Measurements from ENCODE around the gene ECM1.

The ECM1 gene

GRCh38 chr1:150512846-150513245 is 4.9 kb downstream of the ECM1 start:
- DNase-seq (ENCODE audit: low spot score) = no peak

DNA sequence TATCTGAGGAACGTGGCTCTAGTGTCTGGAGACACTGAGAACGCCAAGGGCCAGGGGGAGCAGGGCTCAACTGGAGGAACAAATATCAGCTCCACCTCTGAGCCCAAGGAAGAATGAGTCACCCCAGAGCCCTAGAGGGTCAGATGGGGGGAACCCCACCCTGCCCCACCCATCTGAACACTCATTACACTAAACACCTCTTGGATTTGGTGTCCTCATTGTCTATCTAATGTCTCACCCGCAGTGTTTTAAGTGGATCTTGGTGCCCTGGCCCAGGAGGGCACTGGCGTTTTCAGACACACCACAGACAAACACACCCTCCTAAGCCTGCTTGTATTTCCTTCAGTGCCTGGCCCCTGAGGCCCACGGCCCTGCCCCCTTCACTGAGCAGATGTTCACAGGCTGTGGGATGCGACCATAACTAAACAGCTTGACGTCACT is 5.5 kb downstream of the ECM1 start:
- DNase-seq (ENCODE audit: low spot score) = no peak

DNA sequence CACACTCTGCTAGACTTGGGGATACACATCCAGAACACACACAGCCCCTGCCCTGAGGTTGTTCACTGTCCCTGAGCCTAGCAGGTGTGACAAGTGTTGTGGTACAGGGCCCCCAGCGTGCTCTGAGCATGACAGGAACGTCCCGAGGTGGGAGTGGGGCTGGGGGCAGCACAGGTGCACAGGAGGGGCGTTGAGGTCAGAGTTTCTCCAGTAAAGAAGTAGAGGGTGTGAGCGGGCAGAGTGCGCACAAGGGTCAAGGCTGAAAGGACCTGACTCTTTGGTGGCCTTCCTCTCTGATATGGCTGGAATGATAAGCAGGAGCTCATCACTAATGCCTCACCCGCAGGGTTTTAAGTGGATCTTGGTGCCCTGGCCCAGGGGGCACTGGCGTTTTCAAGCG is 6.4 kb downstream of the ECM1 start:
- DNase-seq (ENCODE audit: low spot score) = no peak

DNA sequence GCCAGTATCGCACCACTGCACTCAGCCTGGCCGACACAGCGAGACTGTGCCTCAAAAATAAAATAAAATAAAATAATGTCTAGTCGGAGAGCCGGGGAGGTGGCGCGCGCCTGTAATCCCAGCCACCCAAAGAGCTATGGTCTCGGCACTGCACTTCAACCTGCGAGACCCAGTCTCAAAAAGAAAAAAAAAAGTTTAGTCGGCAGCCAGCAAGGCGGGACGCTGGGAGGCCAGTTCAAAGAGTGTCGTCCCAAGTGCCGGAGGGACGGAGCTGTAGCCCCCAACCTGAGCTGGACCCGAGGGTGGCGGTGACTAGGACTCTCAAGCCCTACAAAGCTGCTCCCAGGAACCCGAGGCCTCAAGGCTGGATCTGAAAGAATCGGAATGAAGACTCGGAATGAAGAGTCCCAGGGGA is 7.0 kb downstream of the ECM1 start:
- no peak for DNase-seq (ENCODE audit: low spot score)

DNA sequence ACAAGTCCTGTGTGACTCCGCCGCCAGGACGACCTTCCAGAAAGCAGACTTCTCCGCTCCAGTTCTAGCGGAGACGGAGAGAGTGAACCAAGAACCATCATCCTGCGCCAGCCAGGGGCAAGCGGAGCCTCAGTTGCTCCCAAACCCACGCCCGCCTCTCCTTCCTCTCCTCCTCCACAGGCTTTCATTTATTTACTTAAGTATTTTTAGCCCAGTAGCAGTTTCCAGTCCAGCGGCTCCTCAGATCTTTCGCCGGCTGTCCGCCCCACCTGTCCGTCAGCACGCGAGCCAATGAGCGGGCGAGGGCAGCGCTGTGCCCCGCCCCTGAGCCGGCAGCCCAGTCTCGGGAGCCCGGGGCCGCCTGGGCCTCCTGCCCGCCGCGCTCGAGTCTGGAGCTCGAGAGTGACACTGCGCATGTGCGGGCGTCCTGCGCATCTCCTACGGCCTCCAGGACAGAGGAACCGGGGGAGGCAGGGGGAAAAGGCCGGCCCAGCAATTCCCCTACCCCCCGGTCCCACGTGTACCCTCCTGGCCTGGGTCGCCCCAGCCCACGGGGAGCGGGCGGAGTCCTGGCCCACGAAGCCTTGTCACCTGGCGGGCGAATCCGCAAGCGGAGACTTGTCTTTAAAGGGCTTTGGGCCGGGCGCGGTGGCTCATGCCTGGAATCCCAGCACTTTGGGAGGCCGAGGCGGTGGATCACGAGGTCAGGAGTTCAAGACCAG is 7.6 kb downstream of the ECM1 start, which contains the start of gene FALEC:
Gene FALEC (plus strand): TSS at position 425 of the 722 bp plus-strand sequence.
- DNase-seq (ENCODE audit: low spot score) = peak; percentile 98

GRCh38 chr1:150516050-150516591 is 8.2 kb downstream of the ECM1 start:
- DNase-seq (ENCODE audit: low spot score) = no peak

DNA sequence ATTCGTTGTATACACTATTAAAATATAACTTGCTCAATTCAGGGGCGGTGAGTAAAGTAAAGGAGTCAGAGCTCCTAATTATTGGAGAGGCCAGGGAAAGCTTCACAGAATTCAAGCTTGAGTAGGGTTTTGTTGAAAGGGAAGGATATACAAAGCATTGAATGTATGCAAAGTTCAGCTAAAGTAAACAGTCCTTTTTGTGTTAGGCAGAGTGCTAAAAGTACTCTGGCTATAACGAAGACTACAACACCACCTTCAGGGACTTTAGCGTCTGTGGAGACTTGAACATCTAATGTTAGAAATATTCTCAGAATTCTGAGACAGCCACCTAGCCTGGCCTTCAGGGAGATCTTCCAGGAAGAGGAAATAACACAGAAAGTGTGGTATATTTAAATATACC is 8.7 kb downstream of the ECM1 start:
- no peak for DNase-seq (ENCODE audit: low spot score)

DNA sequence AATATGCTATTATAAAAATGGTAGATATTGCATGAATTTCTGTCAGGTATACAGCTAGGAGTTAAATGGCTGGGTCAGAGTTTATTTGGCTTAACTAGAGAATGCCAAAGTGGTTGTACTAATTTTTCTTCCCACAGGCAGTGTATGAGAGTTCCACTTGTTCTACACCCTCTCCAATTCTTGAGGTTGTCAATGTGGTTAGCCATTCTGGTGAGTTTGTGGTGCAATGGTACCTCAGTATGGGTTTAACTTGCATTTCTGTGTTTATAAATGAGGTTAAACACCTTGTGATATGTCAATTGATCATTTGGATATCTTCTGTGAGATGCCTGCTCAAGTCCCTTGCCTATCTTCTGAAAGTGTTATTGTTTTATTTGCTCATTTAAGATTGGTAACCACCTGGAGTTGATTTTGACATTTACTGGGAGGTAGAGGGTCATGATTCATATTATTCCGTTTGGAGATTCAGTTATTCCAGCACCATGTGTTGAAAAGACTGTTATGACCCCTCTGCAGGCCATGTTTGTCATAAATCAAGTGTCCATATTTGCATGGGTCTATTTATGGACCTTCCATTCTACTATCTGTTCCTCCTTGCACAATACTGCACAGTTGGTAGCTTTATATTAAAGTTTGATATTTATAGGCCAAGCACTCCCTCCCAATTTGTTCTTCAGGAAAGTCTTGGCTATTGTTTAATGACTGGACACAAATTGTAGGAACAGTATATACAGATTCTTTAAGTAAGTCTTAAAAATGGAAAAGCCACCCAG is 13.5 kb downstream of the ECM1 start:
- no peak for DNase-seq (ENCODE audit: low spot score)

- DNase-seq (ENCODE audit: low spot score) = no peak
Measured at GRCh38 chr1:150525348-150525747, 17.4 kb downstream of the ECM1 start.

DNA sequence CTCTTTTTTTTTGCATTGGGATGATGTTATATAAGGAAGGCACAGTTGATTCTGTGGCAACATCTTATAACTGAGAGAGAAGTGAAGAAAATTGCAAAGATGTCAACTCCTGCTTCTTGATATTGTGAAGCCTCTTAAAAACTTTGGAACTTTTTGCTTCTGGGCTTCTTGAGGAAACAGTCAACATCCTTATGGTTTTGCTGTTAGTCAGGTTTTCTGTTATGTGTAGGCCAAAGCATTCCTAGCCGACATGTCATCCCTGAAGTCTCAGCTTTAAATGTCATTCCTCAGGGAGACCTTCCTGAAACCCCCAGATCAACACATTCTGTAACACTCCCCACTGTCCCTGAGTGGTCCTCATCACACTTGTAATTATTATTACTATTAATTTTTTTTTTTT is 20.3 kb downstream of the ECM1 start:
- DNase-seq (ENCODE audit: low spot score) = peak; percentile 56

- peak; percentile 38 for DNase-seq (ENCODE audit: low spot score)
Measured at GRCh38 chr1:150529017-150529416, 21.1 kb downstream of the ECM1 start.

DNA sequence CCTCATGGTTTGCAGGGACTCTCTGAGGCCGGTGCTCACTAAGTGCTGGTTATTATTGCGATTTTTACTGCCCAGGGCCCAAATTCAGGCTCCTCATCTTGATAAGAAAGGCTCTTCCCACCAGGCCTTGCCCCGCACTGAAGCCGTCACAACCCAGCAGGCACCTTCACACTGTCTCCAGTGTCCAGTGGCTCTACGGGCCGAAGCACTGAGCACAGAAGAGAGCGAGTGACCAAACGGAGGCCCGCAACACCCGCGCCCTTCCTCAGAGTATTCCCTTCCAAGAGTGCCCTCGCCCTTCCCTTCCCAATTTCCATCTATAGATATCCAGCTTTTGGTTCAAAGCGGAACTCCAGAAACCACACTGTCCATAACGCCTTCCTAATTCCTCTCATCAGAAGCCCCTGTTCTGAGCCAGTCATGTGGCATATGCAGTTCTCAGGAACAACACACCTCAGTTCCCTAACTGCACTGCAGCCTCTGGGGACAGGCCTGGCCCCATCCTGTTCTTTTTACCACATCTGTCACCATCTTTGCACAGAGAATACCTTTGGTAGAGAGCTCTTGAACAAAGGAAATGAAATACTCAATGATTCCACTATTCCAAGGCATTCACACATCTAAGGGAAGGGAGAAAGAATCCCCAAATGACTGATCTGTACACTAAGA is 22.7 kb downstream of the ECM1 start:
- DNase-seq (ENCODE audit: low spot score) = no peak

DNA sequence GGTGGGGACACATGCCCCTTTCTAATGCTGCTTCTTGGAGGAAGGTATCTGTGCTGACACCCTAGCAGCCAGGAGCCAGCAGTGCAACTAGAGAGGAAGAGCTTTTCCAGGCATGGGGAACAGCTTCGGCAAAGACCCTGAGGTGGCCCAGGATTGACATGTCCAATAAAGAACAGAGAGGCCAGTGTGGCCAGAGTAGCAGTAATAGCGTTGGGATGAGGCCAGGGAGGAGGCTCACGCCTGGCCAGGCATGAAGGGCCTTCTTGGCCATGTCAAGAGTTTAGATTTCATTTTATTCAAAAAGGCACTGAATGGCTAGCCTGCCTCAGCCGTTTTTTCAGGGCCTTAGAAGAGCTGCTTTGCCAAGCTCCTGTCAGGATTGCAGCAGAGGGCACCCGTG is 25.0 kb downstream of the ECM1 start:
- no peak for DNase-seq (ENCODE audit: low spot score)

DNA sequence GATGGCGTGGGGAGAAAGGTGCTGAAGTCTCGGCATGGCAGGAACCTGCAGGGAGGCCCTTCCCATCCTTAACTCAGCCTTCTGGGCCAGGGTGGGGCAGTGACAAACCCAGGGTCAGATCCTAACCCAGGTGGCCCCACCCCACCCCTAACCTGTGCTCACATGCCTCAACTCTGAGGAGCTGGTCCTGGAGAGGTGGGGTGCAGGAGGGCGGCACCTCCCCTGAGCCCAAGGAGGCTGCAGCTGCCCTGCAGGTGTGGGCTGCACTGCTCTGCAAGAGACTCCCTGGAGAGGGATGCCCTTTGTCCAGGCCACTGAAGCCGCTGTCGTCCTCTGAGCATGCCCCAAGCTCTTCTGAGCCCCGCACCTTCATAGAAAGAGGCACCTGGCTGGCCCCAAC is 26.1 kb downstream of the ECM1 start:
- DNase-seq (ENCODE audit: low spot score) = no peak

DNA sequence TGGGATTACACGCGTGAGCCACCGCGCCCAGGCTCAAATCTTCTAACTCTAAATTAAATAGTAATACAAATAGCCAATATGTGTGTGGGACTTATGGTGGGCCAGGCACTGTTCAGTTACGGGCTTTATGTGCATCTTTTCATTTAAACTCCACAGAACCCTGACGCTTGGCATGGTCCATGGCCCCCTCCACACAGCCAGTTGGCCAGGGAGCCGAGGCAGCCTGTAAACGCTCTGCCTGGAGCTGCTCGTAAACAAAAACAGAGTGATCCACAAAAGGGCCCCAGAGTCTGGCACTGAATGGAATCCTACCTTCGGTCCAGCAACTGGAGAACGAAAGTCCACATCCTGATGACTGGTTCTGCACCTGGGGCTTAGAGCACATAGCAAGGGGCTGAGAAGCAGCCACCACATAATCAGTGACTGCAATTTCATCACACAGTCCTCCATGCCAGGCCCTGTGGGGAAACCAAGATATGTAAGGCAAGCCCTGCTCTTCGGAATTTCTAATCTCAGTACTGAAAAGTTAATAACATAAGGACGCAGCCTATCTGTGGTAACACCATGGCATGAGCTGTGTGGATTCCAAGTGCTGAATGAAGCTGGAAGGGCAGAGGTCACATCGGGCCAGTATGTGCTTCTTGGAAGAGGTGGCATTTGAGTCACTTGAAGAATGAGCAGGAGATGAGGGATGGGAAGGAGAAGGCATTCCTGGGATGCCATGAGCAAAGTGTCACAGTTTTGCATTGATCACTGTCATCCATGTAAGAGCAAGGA is 27.8 kb downstream of the ECM1 start:
- DNase-seq (ENCODE audit: low spot score) = peak; percentile 53

DNA sequence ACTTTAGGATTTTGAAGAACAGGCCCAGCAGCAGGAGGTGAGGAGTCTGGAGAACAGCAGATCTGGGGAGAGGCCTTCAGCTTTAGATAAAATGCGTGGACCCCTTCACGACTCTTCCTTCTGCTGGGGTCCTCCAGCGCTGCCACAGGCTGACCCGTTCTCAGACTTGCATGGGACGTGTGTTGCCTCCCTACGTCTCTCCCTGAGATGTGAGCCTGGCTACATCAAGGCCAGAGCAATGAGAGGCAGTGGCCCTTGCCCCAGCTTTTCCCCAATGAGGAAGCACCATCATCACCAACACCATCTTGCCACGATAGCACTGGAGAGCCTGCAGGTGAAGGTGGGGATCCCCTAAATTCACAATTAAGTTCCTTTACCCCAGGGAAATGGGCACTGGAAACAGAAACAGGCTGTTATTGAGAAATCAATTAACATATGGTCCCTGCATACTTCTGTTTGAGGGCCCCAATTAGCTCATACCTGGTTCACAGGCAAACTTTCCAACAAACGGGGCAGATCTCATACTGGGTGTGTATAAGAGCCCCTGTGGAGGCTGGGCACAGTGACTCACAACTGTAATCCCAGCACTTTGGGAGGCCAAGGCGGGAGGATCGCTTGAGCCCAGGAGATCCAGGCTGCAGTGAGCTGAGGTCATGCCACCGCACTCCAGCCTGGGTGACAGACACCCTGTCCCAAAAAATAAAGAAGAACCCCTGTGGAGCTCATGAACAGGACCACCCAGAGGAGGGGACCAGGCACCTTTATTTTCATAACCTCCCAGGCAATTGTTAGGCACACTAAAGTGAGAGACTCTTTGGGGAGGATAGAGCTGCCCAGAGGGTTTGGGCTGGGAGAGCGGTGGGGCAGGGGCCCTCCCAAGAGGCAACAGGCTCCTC is 29.2 kb downstream of the ECM1 start:
- no peak for DNase-seq (ENCODE audit: low spot score)

DNA sequence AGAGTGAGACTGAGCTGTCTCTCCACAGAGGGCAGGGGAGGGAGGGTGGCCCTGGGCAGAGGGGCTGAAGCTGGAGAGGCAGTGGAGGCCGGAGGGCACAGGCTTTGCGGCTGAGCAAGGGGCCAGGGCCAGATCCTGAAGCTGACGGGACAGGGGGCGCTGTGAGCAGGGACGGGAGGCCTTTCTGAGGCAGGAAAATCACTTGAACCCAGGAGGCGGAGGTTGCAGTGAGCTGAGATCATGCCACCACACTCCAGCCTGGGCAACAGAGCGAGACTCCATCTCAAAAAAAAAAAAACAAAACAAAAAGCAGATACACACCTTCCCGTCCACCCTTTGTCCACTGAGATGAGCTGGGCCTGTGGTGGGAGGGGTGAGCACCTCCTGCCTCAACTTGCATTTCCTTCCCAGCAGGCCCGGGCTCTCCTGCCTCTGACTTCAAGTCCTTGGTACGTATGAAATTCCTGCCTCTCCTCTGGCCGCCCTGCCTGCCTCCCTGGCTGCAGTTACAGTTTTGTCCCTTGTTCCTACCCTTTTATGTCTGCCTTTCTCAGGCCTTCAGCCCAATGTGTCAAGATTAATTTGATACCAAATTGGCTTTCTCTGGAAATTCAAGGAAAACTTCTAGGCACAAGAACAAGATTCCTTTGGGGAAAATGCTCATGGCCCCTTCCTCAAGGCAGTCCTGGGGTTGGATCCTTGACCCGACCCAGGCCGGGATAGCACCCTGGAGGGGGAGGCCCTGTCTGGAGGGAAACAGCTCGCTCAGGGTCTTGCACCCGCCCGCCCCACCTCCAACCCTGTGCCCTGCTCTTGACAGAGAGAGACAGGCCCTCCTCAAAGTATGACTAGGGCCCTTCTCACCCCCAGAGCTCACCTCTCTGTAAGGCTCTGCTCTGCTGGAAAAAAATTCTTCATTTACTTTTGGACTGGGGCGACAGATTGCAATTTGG is 30.1 kb downstream of the ECM1 start:
- DNase-seq (ENCODE audit: low spot score) = peak; percentile 63

DNA sequence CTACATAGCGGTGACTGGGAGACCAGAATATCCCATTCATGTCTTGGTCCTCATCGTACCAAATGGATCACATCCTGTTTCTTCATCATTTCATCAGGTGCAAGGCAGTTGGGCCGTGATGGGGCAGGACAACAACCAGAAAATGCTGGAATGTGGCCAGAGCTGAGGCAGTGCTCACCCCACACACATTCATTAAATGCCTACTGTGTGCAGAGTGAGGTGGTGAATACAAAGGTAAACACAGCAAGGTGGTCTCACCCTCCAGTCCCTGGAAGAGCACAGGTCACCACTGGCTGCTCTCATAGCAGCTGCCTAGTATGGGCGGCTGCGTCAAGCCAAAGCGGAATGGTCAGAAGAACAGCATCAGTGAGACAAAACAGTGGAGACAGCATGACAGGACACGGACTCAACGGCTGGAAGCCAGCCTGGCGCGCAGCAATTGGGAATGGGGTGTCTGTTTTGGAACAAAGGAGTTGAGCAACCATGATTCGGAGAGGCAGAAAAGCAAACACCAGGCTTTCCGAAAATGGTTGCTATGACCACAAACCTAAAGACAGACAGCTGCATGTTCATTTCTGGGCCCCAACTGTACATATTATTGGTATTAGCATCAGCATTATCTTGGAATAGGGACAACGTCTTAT is 35.7 kb downstream of the ECM1 start:
- peak; percentile 57 for DNase-seq (ENCODE audit: low spot score)

GRCh38 chr1:150544204-150544603 is 36.3 kb downstream of the ECM1 start:
- peak; percentile 4 for DNase-seq (ENCODE audit: low spot score)

Measured in AG08396 (cell line).